ENCODE results near the gene PATE4.

The PATE4 gene

DNA sequence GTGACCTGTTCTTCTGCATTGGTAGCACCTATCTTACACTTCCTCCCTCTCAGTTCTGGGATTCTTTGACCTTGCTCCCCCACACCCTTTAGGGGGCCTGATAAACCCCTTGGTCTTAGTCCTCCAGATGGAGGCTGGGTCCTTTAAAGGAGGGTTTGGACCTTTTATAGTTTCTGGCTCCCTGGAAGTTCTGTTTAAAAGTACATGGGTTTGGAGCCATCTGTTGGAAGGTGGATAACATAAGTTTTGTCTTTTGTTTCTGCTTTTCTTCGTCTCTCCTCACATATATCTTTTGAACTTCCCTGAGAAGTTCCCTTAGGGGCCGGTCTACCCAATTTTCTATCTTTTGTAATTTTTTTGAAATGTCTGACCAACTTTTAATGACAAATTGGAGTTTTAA lies 36.4 kb downstream of the PATE4 start:
- Histone ChIP-seq H3K36me3 (no peaks in the 10 kb centered on the region), H3K27me3 (ENCODE audit: insufficient read depth, low read depth, severe bottlenecking) (peaks cover 21% of the 10 kb centered on the region), H3K9me3 (ENCODE audit: severe bottlenecking) (no peaks in the 10 kb centered on the region), H3K4me3 (ENCODE audit: low read depth, low read length) (no peak overlapping the region), H3K27ac (no peak overlapping the region)
- TF ChIP-seq, protein P1, sequence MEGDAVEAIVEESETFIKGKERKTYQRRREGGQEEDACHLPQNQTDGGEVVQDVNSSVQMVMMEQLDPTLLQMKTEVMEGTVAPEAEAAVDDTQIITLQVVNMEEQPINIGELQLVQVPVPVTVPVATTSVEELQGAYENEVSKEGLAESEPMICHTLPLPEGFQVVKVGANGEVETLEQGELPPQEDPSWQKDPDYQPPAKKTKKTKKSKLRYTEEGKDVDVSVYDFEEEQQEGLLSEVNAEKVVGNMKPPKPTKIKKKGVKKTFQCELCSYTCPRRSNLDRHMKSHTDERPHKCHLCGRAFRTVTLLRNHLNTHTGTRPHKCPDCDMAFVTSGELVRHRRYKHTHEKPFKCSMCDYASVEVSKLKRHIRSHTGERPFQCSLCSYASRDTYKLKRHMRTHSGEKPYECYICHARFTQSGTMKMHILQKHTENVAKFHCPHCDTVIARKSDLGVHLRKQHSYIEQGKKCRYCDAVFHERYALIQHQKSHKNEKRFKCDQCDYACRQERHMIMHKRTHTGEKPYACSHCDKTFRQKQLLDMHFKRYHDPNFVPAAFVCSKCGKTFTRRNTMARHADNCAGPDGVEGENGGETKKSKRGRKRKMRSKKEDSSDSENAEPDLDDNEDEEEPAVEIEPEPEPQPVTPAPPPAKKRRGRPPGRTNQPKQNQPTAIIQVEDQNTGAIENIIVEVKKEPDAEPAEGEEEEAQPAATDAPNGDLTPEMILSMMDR (IDR thresholded peaks at IDR 0.05; ENCODE audit: low read depth, low read length), result no peak
- no peak for DNase-seq

DNA sequence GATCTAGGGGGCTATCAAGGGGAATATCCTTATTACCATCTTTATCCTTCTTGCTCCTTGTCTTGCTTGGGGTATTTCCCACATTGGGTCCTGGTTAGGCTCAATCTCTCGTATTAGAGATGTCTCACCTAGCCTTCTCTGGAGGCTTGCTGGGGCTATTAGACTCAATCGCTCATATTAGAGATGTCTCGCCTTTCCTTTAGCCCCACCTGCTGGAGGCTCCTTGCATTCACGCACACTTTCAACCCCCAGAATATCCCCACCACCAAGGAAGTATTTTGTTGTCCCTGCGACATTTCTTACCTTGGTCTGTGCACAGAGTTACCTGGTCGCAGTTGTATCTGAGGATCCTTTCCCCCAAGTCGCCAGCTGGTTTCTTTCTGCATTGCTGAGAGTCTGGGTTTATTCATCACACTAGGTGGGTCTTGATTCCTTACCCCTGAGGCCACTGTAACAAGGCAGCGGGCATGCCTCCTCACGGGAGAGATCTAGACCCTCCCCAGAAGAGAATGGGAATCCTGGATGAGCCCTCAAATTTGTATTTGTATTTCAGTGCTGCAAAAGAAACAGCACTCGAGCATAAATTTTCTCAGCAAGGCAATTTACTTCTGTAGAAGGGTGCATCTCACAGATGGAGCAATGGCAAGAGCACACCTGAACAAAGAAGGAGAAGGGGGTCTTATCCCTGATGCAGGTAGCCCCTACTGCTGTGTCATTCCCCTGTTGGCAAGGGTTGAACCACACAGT lies 38.4 kb downstream of the PATE4 start:
- TF ChIP-seq, protein P1 (IDR thresholded peaks at IDR 0.05; ENCODE audit: low read depth, low read length), result peak; percentile 79
- H3K27me3 ChIP-seq (ENCODE audit: insufficient read depth, low read depth, severe bottlenecking), result peaks cover 23% of the 10 kb centered on the region
- H3K4me3 ChIP-seq (ENCODE audit: low read depth, low read length), result no peak overlapping the region
- DNase-seq, result peak; percentile 72
- H3K9me3 ChIP-seq (ENCODE audit: severe bottlenecking), result no peaks in the 10 kb centered on the region
- no peaks in the 10 kb centered on the region for H3K36me3 ChIP-seq
- H3K27ac ChIP-seq, result no peak overlapping the region

DNA sequence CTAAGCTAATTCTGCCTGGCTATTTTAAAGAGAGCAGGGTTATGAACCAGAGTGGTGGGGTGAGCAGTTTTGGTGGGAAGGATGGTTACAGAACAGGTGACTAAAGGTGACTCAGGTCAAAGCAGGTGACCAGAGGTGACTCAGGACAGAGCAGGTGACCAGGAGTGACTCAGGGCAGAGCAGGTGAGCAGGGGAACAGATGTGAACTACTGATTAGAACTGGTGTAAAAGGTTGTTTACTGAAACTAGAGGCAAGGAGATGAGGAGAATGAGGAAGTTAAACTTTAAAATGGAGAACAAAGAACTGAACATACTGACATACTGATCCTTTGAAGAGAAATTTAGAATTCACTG lies 39.0 kb downstream of the PATE4 start:
- Histone ChIP-seq H3K4me3 (ENCODE audit: low read depth, low read length) (no peak overlapping the region), H3K36me3 (no peaks in the 10 kb centered on the region), H3K27me3 (ENCODE audit: insufficient read depth, low read depth, severe bottlenecking) (peaks cover 20% of the 10 kb centered on the region), H3K9me3 (ENCODE audit: severe bottlenecking) (no peaks in the 10 kb centered on the region), H3K27ac (no peak overlapping the region)
- TF ChIP-seq, protein P1 (IDR thresholded peaks at IDR 0.05; ENCODE audit: low read depth, low read length), result no peak
- DNase-seq, result no peak

DNA sequence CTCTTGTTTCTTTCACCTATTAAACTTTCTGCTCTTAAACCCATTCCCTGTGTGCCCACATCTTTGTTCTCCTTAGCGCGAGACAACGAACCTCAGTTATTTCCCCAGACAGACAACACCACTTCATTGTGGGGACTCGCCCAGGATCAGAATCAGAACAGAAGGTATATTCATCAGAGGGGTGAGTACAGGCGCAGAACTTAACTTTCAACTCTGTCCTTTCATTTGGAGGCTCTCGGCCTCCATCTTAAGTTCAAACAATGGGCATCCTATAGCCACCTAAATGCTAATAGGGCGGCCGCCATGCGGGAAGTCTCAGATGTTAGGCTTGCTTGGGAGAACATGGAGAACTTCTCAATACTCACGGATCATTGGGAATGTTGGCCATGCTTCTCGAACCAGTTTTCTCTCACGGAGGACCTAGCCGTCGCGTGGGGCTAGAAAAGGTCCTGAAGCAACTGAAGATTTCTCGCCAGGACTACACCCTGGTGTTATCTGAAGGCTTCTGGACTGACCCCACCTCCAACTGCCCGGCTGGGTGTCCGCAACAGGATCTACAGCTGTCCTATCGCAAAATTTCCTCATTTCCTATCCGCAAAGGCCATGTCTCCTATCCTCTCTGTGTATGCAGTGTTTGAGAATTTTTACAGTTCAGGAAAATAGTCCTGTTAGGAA lies 40.9 kb downstream of the PATE4 start:
- no peak overlapping the region for H3K4me3 ChIP-seq (ENCODE audit: low read depth, low read length)
- H3K9me3 ChIP-seq (ENCODE audit: severe bottlenecking), result no peaks in the 10 kb centered on the region
- no peak overlapping the region for H3K27ac ChIP-seq
- DNase-seq, result no peak
- no peaks in the 10 kb centered on the region for H3K36me3 ChIP-seq
- TF ChIP-seq, protein P1 (IDR thresholded peaks at IDR 0.05; ENCODE audit: low read depth, low read length), result no peak
- peaks cover 10% of the 10 kb centered on the region for H3K27me3 ChIP-seq (ENCODE audit: insufficient read depth, low read depth, severe bottlenecking)

DNA sequence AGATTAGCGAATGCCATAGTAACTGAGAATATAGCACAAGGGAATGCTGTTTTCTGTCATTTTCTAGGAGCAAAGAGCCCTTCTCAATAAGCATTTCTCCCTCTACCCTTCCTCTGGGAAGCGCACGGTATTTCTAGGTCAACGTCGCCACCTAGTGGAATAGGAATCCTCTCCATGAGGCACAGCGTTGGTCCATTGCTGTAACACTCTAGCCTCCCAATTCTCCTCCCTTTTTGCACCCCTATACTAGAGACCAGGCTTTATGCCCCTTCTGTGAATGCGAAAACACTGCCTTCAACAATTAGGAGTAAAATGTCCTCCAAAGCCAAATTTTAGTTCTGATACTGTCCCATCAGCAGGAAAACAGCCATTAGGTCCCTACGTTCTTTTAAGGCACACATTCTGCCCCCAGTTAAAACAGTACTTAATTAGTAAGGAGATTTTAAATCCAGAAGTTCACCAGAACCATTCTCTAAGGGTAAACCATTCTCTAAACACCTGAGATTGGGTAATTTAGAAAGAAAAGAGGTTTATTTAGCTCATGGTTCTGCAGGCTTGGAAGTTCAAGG lies 41.5 kb downstream of the PATE4 start:
- H3K36me3 ChIP-seq, result no peaks in the 10 kb centered on the region
- DNase-seq, result peak; percentile 67
- no peak overlapping the region for H3K4me3 ChIP-seq (ENCODE audit: low read depth, low read length)
- H3K27ac ChIP-seq, result no peak overlapping the region
- TF ChIP-seq, protein P1 (IDR thresholded peaks at IDR 0.05; ENCODE audit: low read depth, low read length), result peak; percentile 86
- H3K9me3 ChIP-seq (ENCODE audit: severe bottlenecking), result no peaks in the 10 kb centered on the region
- peaks cover 7% of the 10 kb centered on the region for H3K27me3 ChIP-seq (ENCODE audit: insufficient read depth, low read depth, severe bottlenecking)

Measured in WERI-Rb-1 (cell line).